Stimulated activated CD8-positive, alpha-beta memory T cell treated with anti-CD3 and anti-CD28 coated beads, Interleukin-7, amount 100 ng/mL, for 48 hours (primary cell): ENCODE measurements around the gene SLC6A18.
"Not testable (repeated sequence)": the region's sequence is repeated elsewhere in the genome, so short reads cannot be mapped to it uniquely, and the experiment has no call there.

Experiments used
- DNase-seq, 2 donors: peaks; one replicate each; pipeline ENCODE4 v3.0.0-alpha.2; 2020; ENCODE audit warnings: low read depth in 1 of 2; ENCODE audit errors: extremely low read depth in 1 of 2

The SLC6A18 gene

GRCh38 chr5:1270426-1270825, 45.2 kb downstream of the SLC6A18 start:
- DNase-seq: no peak

GRCh38 chr5:1270933-1271914, 46.0 kb downstream of the SLC6A18 start:
- no peak for DNase-seq

- no peak for DNase-seq
These were observed 47.0 kb downstream of the SLC6A18 start for GRCh38 chr5:1272201-1272600.

GRCh38 chr5:1273745-1274144, 48.6 kb downstream of the SLC6A18 start:
- no peak for DNase-seq

GRCh38 chr5:1274471-1274870, 49.3 kb downstream of the SLC6A18 start:
- DNase-seq: no peak

GRCh38 chr5:1275397-1276391, 50.5 kb downstream of the SLC6A18 start:
- DNase-seq: not testable (repeated sequence)

GRCh38 chr5:1276930-1277329, 51.7 kb downstream of the SLC6A18 start:
- no peak for DNase-seq

GRCh38 chr5:1277331-1277730, 52.1 kb downstream of the SLC6A18 start:
- DNase-seq: no peak

GRCh38 chr5:1277781-1278180, 52.6 kb downstream of the SLC6A18 start:
- DNase-seq: no peak

GRCh38 chr5:1278216-1278615, 53.0 kb downstream of the SLC6A18 start:
- DNase-seq: no peak

- no peak for DNase-seq
These were observed 53.7 kb downstream of the SLC6A18 start for GRCh38 chr5:1278656-1279442.

- DNase-seq: no peak
These were observed 54.4 kb downstream of the SLC6A18 start for GRCh38 chr5:1279443-1280151.

- DNase-seq: no peak
These were observed 55.2 kb downstream of the SLC6A18 start for GRCh38 chr5:1280177-1281037.

GRCh38 chr5:1281038-1281882, 56.1 kb downstream of the SLC6A18 start:
- no peak for DNase-seq

- no peak for DNase-seq
These were observed 57.2 kb downstream of the SLC6A18 start for GRCh38 chr5:1282131-1282992.

GRCh38 chr5:1282993-1283728, 58.0 kb downstream of the SLC6A18 start:
- not testable (repeated sequence) for DNase-seq

GRCh38 chr5:1283729-1284041, 58.5 kb downstream of the SLC6A18 start:
- DNase-seq: not testable (repeated sequence)
